ENCODE results near the gene SMYD3. TPM values are rescaled to one million over a fixed set of nuclear protein-coding genes. Genes with fewer than 3 reads are reported as not detected.

The SMYD3 gene
- total and polyA plus RNA-seq, 9 donors, result 10.8 to 24.0 (median 13.7) TPM

- H3K9me3 ChIP-seq, result no peaks in the 10 kb centered on the region
- no peaks in the 10 kb centered on the region for H3K4me1 ChIP-seq (ENCODE audit: insufficient read depth)
- H3K4me3 ChIP-seq, result no peak overlapping the region
- WGBS, 3 donors, result 91 to 95% (median 94%) methylated on average over 3 of the region's 3 CpGs
- intact Hi-C loops (cut with DNase I), result no loop called here
- H3K27ac ChIP-seq, result no peak overlapping the region
- H3K36me3 ChIP-seq, result no peaks in the 10 kb centered on the region
- no peaks in the 10 kb centered on the region for H3K27me3 ChIP-seq
- DNase-seq, result no peak
- no peak for TF ChIP-seq CTCF (IDR thresholded peaks at IDR 0.05)
- no peak for TF ChIP-seq POLR2A (IDR thresholded peaks at IDR 0.05)
- no peak for TF ChIP-seq EP300 (IDR thresholded peaks at IDR 0.05)
These were observed 752.6 kb downstream of the SMYD3 start for GRCh38 chr1:245754463-245754961.

GRCh38 chr1:245753807-245754206, 753.3 kb downstream of the SMYD3 start:
- DNase-seq, result no peak

GRCh38 chr1:245752561-245752960, 754.5 kb downstream of the SMYD3 start:
- no peak for DNase-seq
- intact Hi-C loops (cut with DNase I), result no loop called here
- Histone ChIP-seq H3K36me3 (no peaks in the 10 kb centered on the region), H3K27ac (no peak overlapping the region), H3K4me1 (ENCODE audit: insufficient read depth) (no peaks in the 10 kb centered on the region), H3K27me3 (no peaks in the 10 kb centered on the region), H3K9me3 (no peaks in the 10 kb centered on the region), H3K4me3 (no peak overlapping the region)
- TF ChIP-seq EP300 (IDR thresholded peaks at IDR 0.05) (no peak), CTCF (IDR thresholded peaks at IDR 0.05) (no peak), POLR2A (IDR thresholded peaks at IDR 0.05) (no peak)
- 78 to 89% (median 84%) methylated on average over 3 of the region's 3 CpGs for WGBS, 3 donors

More at GRCh38 chr1:245753807-245754206, 753.3 kb downstream of the SMYD3 start:
- Histone ChIP-seq H3K36me3 (no peaks in the 10 kb centered on the region), H3K4me1 (ENCODE audit: insufficient read depth) (no peaks in the 10 kb centered on the region), H3K9me3 (no peaks in the 10 kb centered on the region), H3K27ac (no peak overlapping the region), H3K27me3 (no peaks in the 10 kb centered on the region), H3K4me3 (no peak overlapping the region)
- TF ChIP-seq EP300 (IDR thresholded peaks at IDR 0.05), result no peak
- TF ChIP-seq POLR2A (IDR thresholded peaks at IDR 0.05), result no peak
- no peak for TF ChIP-seq CTCF (IDR thresholded peaks at IDR 0.05)
- intact Hi-C loops (cut with DNase I), result no loop called here
- 95 to 99% (median 97%) methylated on average over 2 of the region's 2 CpGs for WGBS, 3 donors

- 79 to 84% (median 84%) methylated on average over 12 of the region's 12 CpGs for WGBS, 3 donors
- H3K36me3 ChIP-seq, result no peaks in the 10 kb centered on the region
- no peaks in the 10 kb centered on the region for H3K9me3 ChIP-seq
- no peak for DNase-seq
- H3K27me3 ChIP-seq, result no peaks in the 10 kb centered on the region
- TF ChIP-seq CTCF (IDR thresholded peaks at IDR 0.05) (no peak), EP300 (IDR thresholded peaks at IDR 0.05) (no peak), POLR2A (IDR thresholded peaks at IDR 0.05) (no peak)
- H3K4me3 ChIP-seq, result no peak overlapping the region
- H3K4me1 ChIP-seq (ENCODE audit: insufficient read depth), result no peaks in the 10 kb centered on the region
- intact Hi-C loops (cut with DNase I), result no loop called here
- no peak overlapping the region for H3K27ac ChIP-seq
These were observed 755.2 kb downstream of the SMYD3 start for GRCh38 chr1:245751726-245752470.
